CD14-positive monocyte (primary cell): ENCODE results near the gene GH2. TPM values are rescaled to one million over a fixed set of nuclear protein-coding genes. Genes with fewer than 3 reads are reported as not detected.

ENCODE experiments used
- DNase-seq, 3 donors: peaks; one replicate each; pipeline ENCODE4 v3.0.0-alpha.2; 2011 to 2022
- H2AFZ ChIP-seq: 2 replicates; pipeline ENCODE4 v1.6.0; 2012; ENCODE audit warnings: mild to moderate bottlenecking, low read depth, low read length, inconsistent platforms; ENCODE audit not compliant: insufficient read depth, poor library complexity, severe bottlenecking
- H3K27ac ChIP-seq, 2 donors: 1 replicate in 1 of 2; 2 replicates in 1 of 2; pipeline ENCODE4 v1.5.1; 2012 to 2013; ENCODE audit warnings: low read length in 2 of 2, control low read depth in 1 of 2, inconsistent platforms in 1 of 2, low read depth in 1 of 2, mild to moderate bottlenecking in 1 of 2
- H3K27me3 ChIP-seq, 2 donors: one replicate each; pipeline versions ENCODE4 v1.6.0 to v1.6.1; 2011 to 2013; ENCODE audit warnings: low read length in 2 of 2; ENCODE audit not compliant: control insufficient read depth in 2 of 2, insufficient read depth in 2 of 2
- H3K36me3 ChIP-seq, 2 donors: replicated peaks in 1 of 2; 1 replicate in 1 of 2; 2 replicates in 1 of 2; pipeline versions ENCODE4 v1.5.1 to v1.6.1; 2012 to 2013; ENCODE audit warnings: low read length in 2 of 2, control low read depth in 1 of 2, inconsistent platforms in 1 of 2, mild to moderate bottlenecking in 1 of 2; ENCODE audit not compliant: insufficient read depth in 2 of 2, control insufficient read depth in 1 of 2
- H3K4me1 ChIP-seq, 2 donors: 1 replicate in 1 of 2; 2 replicates in 1 of 2; pipeline versions ENCODE4 v1.5.1 to v1.6.1; 2012 to 2013; ENCODE audit warnings: low read length in 2 of 2, control low read depth in 1 of 2, inconsistent platforms in 1 of 2, mild to moderate bottlenecking in 1 of 2, moderate library complexity in 1 of 2; ENCODE audit not compliant: insufficient read depth in 2 of 2, control insufficient read depth in 1 of 2
- H3K4me2 ChIP-seq: replicated peaks from 2 replicates; pipeline ENCODE3; 2012; ENCODE audit warnings: low read length, moderate library complexity, mild to moderate bottlenecking; ENCODE audit not compliant: poor library complexity, severe bottlenecking; ENCODE audit errors: extremely low read depth
- H3K4me3 ChIP-seq, 3 experiments: fragments of 200-600 bp in 1 of 3; sonication (generic) in 1 of 3; replicated peaks in 1 of 3; 1 replicate in 2 of 3; 2 replicates in 1 of 3; pipeline ENCODE4 v1.5.1; 2011 to 2013; ENCODE audit warnings: low read length in 3 of 3, mild to moderate bottlenecking in 3 of 3, control low read depth in 2 of 3, low read depth in 2 of 3, inconsistent platforms in 1 of 3, moderate library complexity in 1 of 3
- H3K79me2 ChIP-seq: 2 replicates; pipeline ENCODE4 v1.6.0; 2012; ENCODE audit warnings: mild to moderate bottlenecking, control low read depth, inconsistent platforms, low read length, moderate library complexity; ENCODE audit not compliant: insufficient read depth
- H3K9ac ChIP-seq: 2 replicates; pipeline ENCODE4 v1.6.0; 2017; ENCODE audit warnings: low read length, mild to moderate bottlenecking; ENCODE audit not compliant: insufficient read depth, poor library complexity, severe bottlenecking
- H3K9me3 ChIP-seq, 2 donors: replicated peaks in 1 of 2; 1 replicate in 1 of 2; 2 replicates in 1 of 2; pipeline versions ENCODE4 v1.5.1 to v1.6.1; 2012 to 2013; ENCODE audit warnings: low read length in 2 of 2, control low read depth in 1 of 2; ENCODE audit not compliant: control insufficient read depth in 1 of 2, insufficient read depth in 1 of 2
- H4K20me1 ChIP-seq: 2 replicates; pipeline ENCODE4 v1.6.0; 2012; ENCODE audit warnings: mild to moderate bottlenecking, low read length, control low read depth, moderate library complexity; ENCODE audit not compliant: insufficient read depth
- H3K27ac Mint-ChIP-seq, 7 donors: one replicate each; pipeline ENCODE4 v1.8.0; 2020; ENCODE audit warnings: mild to moderate bottlenecking in 7 of 7, mixed read lengths in 7 of 7, moderate library complexity in 6 of 7, inconsistent platforms in 2 of 7
- H3K27me3 Mint-ChIP-seq, 3 donors: one replicate each; pipeline ENCODE4 v1.8.0; 2021 to 2022; ENCODE audit warnings: low read depth in 3 of 3, mild to moderate bottlenecking in 3 of 3, mixed read lengths in 3 of 3, moderate library complexity in 3 of 3, inconsistent platforms in 1 of 3
- H3K36me3 Mint-ChIP-seq, 2 donors: one replicate each; pipeline ENCODE4 v1.8.0; 2020; ENCODE audit warnings: mixed read lengths in 2 of 2, inconsistent platforms in 1 of 2, mild to moderate bottlenecking in 1 of 2
- H3K4me1 Mint-ChIP-seq: one replicate; pipeline ENCODE4 v1.8.0; 2020; ENCODE audit warnings: mild to moderate bottlenecking, mixed read lengths
- H3K4me3 Mint-ChIP-seq, 2 donors: one replicate each; pipeline ENCODE4 v1.8.0; 2020; ENCODE audit warnings: mild to moderate bottlenecking in 2 of 2, mixed read lengths in 2 of 2, moderate library complexity in 1 of 2
- H3K9me3 Mint-ChIP-seq, 7 donors: one replicate each; pipeline ENCODE4 v1.8.0; 2020 to 2022; ENCODE audit warnings: mixed read lengths in 7 of 7, mild to moderate bottlenecking in 6 of 7, moderate library complexity in 6 of 7, inconsistent platforms in 2 of 7
- WGBS: methylation state at CpG from one replicate; pipeline ENCODE4 v1.1.5; 2013; ENCODE audit warnings: missing lambda C conversion rate; ENCODE audit not compliant: insufficient coverage; 5-methylcytosine and 5-hydroxymethylcytosine counted together
- intact Hi-C, 2 donors: fragments of 100-400 bp; cut with micrococcal nuclease; formaldehyde crosslinking; loops; one replicate each; pipeline versions ENCODE4 v1.15.0 to v1.15.1; 2023
- polyA plus RNA-seq, 3 donors: library from polyadenylated mRNA; depleted of rRNA in 1 of 3; unstranded in 2 of 3; stranded (reverse) in 1 of 3; fragments of 300-500 nt in 2 of 3; fragments of >200 nt in 1 of 3; fragmentation: Illumina TruSeq in 2 of 3; gene quantifications; 1 replicate in 2 of 3; 2 replicates in 1 of 3; pipeline ENCODE4 v1.2.3, GENCODE V29; 2012 to 2021
- TF ChIP-seq, protein P1 (sequence below): fragments of 200-600 bp; IDR thresholded peaks from one replicate; pipeline ENCODE4 v1.8.0; 2022; ENCODE audit warnings: antibody characterized with exemption, mild to moderate bottlenecking

Gene GH2
- polyA plus RNA-seq, 3 donors = not detected

DNA sequence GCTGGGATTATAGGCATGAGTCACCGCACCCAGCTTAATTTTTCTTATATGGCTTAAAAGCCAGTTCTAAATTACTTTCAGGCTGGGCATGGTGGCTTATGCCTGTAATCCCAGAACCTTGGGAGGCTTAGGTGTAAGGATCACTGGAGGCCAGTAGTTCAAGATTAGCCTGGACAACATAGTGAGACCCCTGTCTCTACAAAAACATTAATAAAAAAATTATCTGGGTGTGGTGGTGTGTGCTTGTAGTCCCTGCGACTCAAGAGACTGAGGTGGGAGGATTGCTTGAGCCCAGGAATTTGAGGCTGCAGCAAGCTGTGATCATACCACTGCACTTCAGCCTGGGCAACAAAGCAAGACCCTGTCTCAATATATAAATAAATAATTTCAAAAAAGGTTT, 28.5 kb downstream of the GH2 start:
- H3K9ac ChIP-seq = no peak overlapping the region
- peaks cover 5 to 11% (median 9%) of the 10 kb centered on the region in 3 donors for H3K27me3 Mint-ChIP-seq
- no peak overlapping the region for H3K27ac Mint-ChIP-seq

DNA sequence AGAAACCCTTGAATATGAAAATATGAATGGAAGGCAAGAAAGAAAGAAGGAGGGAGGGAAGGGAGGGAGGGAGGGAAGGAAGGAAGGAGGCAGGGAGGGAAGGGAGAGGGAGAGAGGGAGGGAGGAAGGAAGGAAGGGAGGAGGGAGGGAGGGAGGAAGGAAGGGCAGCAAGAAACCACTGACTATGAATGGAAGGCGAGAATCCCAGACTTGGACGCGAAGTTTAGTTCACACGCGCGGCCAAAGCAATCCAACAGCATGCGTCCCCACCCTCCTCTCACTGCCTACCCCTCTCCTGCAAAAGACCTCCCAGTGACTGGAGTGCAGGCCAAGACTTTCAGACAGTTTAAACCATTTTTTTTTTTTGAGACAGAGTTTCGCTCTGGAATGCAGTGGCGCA, 31.3 kb downstream of the GH2 start:
- H3K4me3 Mint-ChIP-seq = no peak overlapping the region
- 100% methylated on average over 1 of the region's 9 CpGs for WGBS

More for the DNA sequence above, 28.5 kb downstream of the GH2 start:
- Histone ChIP-seq H3K27ac (no peak overlapping the region), H3K9me3 (peaks cover 0 to 5% of the 10 kb centered on the region in 2 donors), H3K79me2 (no peaks in the 10 kb centered on the region), H3K27me3 (no peaks in the 10 kb centered on the region), H4K20me1 (no peaks in the 10 kb centered on the region), H3K36me3 (no peaks in the 10 kb centered on the region), H3K4me2 (no peak overlapping the region), H2AFZ (no peak overlapping the region), H3K4me1 (peaks cover 5 to 9% of the 10 kb centered on the region in 2 donors), H3K4me3 (no peak overlapping the region)
- DNase-seq = no peak
- intact Hi-C loops = no loop called here
- Mint-ChIP-seq H3K4me1 (peaks cover 5% of the 10 kb centered on the region), H3K9me3 (peaks cover 0 to 11% (median 5%) of the 10 kb centered on the region in 7 donors), H3K36me3 (peaks cover 0 to 4% of the 10 kb centered on the region in 2 donors), H3K4me3 (no peak overlapping the region)
- TF ChIP-seq, protein P1, sequence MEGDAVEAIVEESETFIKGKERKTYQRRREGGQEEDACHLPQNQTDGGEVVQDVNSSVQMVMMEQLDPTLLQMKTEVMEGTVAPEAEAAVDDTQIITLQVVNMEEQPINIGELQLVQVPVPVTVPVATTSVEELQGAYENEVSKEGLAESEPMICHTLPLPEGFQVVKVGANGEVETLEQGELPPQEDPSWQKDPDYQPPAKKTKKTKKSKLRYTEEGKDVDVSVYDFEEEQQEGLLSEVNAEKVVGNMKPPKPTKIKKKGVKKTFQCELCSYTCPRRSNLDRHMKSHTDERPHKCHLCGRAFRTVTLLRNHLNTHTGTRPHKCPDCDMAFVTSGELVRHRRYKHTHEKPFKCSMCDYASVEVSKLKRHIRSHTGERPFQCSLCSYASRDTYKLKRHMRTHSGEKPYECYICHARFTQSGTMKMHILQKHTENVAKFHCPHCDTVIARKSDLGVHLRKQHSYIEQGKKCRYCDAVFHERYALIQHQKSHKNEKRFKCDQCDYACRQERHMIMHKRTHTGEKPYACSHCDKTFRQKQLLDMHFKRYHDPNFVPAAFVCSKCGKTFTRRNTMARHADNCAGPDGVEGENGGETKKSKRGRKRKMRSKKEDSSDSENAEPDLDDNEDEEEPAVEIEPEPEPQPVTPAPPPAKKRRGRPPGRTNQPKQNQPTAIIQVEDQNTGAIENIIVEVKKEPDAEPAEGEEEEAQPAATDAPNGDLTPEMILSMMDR = no peak
- no CpG with 5 or more reads among the region's 2 CpGs for WGBS

More for the DNA sequence above, 31.3 kb downstream of the GH2 start:
- H3K4me2 ChIP-seq = no peak overlapping the region
- no peaks in the 10 kb centered on the region for H3K36me3 ChIP-seq
- peaks cover 5 to 13% (median 6%) of the 10 kb centered on the region in 3 donors for H3K27me3 Mint-ChIP-seq
- no peak overlapping the region for H3K9ac ChIP-seq
- TF ChIP-seq, protein P1 = no peak
- no peaks in the 10 kb centered on the region for H3K79me2 ChIP-seq
- no peak overlapping the region for H2AFZ ChIP-seq
- H3K27ac ChIP-seq = no peak overlapping the region
- no peaks in the 10 kb centered on the region for H4K20me1 ChIP-seq
- no peaks in the 10 kb centered on the region for H3K27me3 ChIP-seq
- peaks cover 0 to 6% of the 10 kb centered on the region in 2 donors for H3K9me3 ChIP-seq
- H3K36me3 Mint-ChIP-seq = peaks cover 0 to 11% of the 10 kb centered on the region in 2 donors
- H3K4me1 Mint-ChIP-seq = peaks cover 8% of the 10 kb centered on the region
- no peak overlapping the region for H3K4me3 ChIP-seq
- peaks cover 3 to 14% (median 10%) of the 10 kb centered on the region in 7 donors for H3K9me3 Mint-ChIP-seq
- H3K27ac Mint-ChIP-seq = no peak overlapping the region
- H3K4me1 ChIP-seq = peaks cover 5 to 9% of the 10 kb centered on the region in 2 donors
- no peak for DNase-seq
- intact Hi-C loops = no loop called here
